IMR-90 (cell line): ENCODE results near the gene SLIT3. TPM values are rescaled to one million over a fixed set of nuclear protein-coding genes. Genes with fewer than 3 reads are reported as not detected.

Experiments used
- ATAC-seq: fragments of 200-7000 bp; cut with Tn5 transposase; 2 replicates; pipeline ENCODE4 v1.9.1; 2020; ENCODE audit warnings: low read depth, mild to moderate bottlenecking, moderate library complexity
- BruUV-seq: library from RNA; stranded (reverse); fragments of 400-500 nt; replicated peaks from 2 replicates; lab custom pipeline; 2021; lab: Mats Ljungman, UMichigan
- CTCF ChIA-PET: fragments of 300-600 bp; formaldehyde crosslinking; extraction: SDS; loops from one replicate; lab custom pipeline; 2021; ENCODE audit warnings: antibody characterized with exemption; lab: Yijun Ruan, JAX
- POLR2A ChIA-PET: fragments of 300-600 bp; sonication (Branson Sonifier 250); formaldehyde crosslinking; loops from one replicate; lab custom pipeline; 2022; ENCODE audit warnings: antibody characterized with exemption; ENCODE audit not compliant: unreplicated experiment; lab: Charles Lee
- DNase-seq: peaks from one replicate; pipeline ENCODE4 v3.0.0; 2013
- H2AFZ ChIP-seq: replicated peaks from 2 replicates; pipeline ENCODE3; 2013; ENCODE audit warnings: low read length, mild to moderate bottlenecking; ENCODE audit not compliant: poor library complexity
- H2AK5ac ChIP-seq: 2 replicates; pipeline ENCODE4 v1.6.1; 2013; ENCODE audit warnings: low read depth, low read length, inconsistent platforms
- H2AK9ac ChIP-seq: replicated peaks from 2 replicates; pipeline ENCODE3; 2013; ENCODE audit warnings: mild to moderate bottlenecking, low read depth, low read length, moderate library complexity; ENCODE audit not compliant: poor library complexity
- H2BK120ac ChIP-seq: 2 replicates; pipeline ENCODE4 v1.6.1; 2013; ENCODE audit warnings: low read depth, low read length, inconsistent platforms
- H2BK15ac ChIP-seq: 3 replicates; pipeline ENCODE4 v1.6.1; 2013; ENCODE audit warnings: low read depth, low read length, inconsistent platforms
- H2BK20ac ChIP-seq: 2 replicates; pipeline ENCODE4 v1.6.1; 2013; ENCODE audit warnings: low read depth, mild to moderate bottlenecking, inconsistent platforms, low read length, moderate library complexity
- H2BK5ac ChIP-seq: 2 replicates; pipeline ENCODE4 v1.6.1; 2013; ENCODE audit warnings: mild to moderate bottlenecking, low read depth, low read length, inconsistent platforms; ENCODE audit not compliant: poor library complexity, severe bottlenecking
- H3K14ac ChIP-seq: replicated peaks from 2 replicates; pipeline ENCODE4 v1.6.1; 2013; ENCODE audit warnings: low read depth, low read length, inconsistent platforms
- H3K18ac ChIP-seq: 2 replicates; pipeline ENCODE4 v1.6.1; 2013; ENCODE audit warnings: low read depth, low read length, control low read depth
- H3K23ac ChIP-seq: 2 replicates; pipeline ENCODE4 v1.6.1; 2013; ENCODE audit warnings: low read depth, low read length, inconsistent platforms
- H3K27ac ChIP-seq: 2 replicates; pipeline ENCODE4 v1.5.1; 2013; ENCODE audit warnings: mild to moderate bottlenecking, control low read depth, low read length; ENCODE audit not compliant: insufficient read depth
- H3K27me3 ChIP-seq: 2 replicates; pipeline ENCODE4 v1.6.1; 2013; ENCODE audit warnings: low read length; ENCODE audit not compliant: control insufficient read depth, insufficient read depth
- H3K36me3 ChIP-seq: 2 replicates; pipeline ENCODE4 v1.6.1; 2013; ENCODE audit warnings: low read length, mixed read lengths; ENCODE audit not compliant: control insufficient read depth, insufficient read depth
- H3K4ac ChIP-seq: 2 replicates; pipeline ENCODE4 v1.6.1; 2013; ENCODE audit warnings: low read depth, low read length, inconsistent platforms
- H3K4me1 ChIP-seq: 2 replicates; pipeline ENCODE4 v1.6.1; 2013; ENCODE audit warnings: low read length, mixed read lengths; ENCODE audit not compliant: control insufficient read depth, insufficient read depth
- H3K4me2 ChIP-seq: 2 replicates; pipeline ENCODE4 v1.6.1; 2013; ENCODE audit warnings: low read depth, mild to moderate bottlenecking, control low read depth, low read length, moderate library complexity
- H3K4me3 ChIP-seq: 2 replicates; pipeline ENCODE4 v1.5.1; 2013; ENCODE audit warnings: low read depth, mild to moderate bottlenecking, control low read depth, low read length, moderate library complexity; ENCODE audit not compliant: insufficient read depth
- H3K56ac ChIP-seq: 2 replicates; pipeline ENCODE4 v1.6.1; 2013; ENCODE audit warnings: low read length, inconsistent platforms; ENCODE audit not compliant: insufficient read depth; ENCODE audit errors: extremely low read depth
- H3K79me1 ChIP-seq, 2 experiments: 2 replicates each; pipeline ENCODE4 v1.6.1; 2013; ENCODE audit warnings: low read length in 2 of 2, inconsistent platforms in 1 of 2, low read depth in 1 of 2
- H3K9ac ChIP-seq: 2 replicates; pipeline ENCODE4 v1.6.1; 2013; ENCODE audit warnings: low read depth, low read length, control low read depth
- H3K9me1 ChIP-seq: 2 replicates; pipeline ENCODE4 v1.6.1; 2013; ENCODE audit warnings: low read length, inconsistent platforms; ENCODE audit not compliant: insufficient read depth
- H3K9me3 ChIP-seq: 2 replicates; pipeline ENCODE4 v1.6.1; 2013; ENCODE audit warnings: low read length; ENCODE audit not compliant: control insufficient read depth, insufficient read depth
- H4K20me1 ChIP-seq: 2 replicates; pipeline ENCODE4 v1.6.1; 2013; ENCODE audit warnings: low read length, inconsistent platforms; ENCODE audit not compliant: insufficient read depth
- H4K5ac ChIP-seq: 2 replicates; pipeline ENCODE4 v1.6.1; 2013; ENCODE audit warnings: mild to moderate bottlenecking, low read depth, low read length, control low read depth
- H4K8ac ChIP-seq, 2 experiments: 2 replicates each; pipeline ENCODE4 v1.6.1; 2013; ENCODE audit warnings: low read depth in 2 of 2, low read length in 2 of 2, control low read depth in 1 of 2, inconsistent platforms in 1 of 2
- H4K91ac ChIP-seq: 2 replicates; pipeline ENCODE4 v1.6.1; 2013; ENCODE audit warnings: low read depth, low read length, inconsistent platforms; ENCODE audit not compliant: insufficient read depth
- BHLHE40 ChIP-seq: fragments of 150-350 bp; IDR thresholded peaks from 2 replicates; pipeline ENCODE4 v1.6.1; 2016; ENCODE audit warnings: mild to moderate bottlenecking, low read depth, low read length
- CEBPB ChIP-seq: IDR thresholded peaks from 2 replicates; pipeline ENCODE4 v1.6.1; 2012; ENCODE audit warnings: low read depth, low read length, improper control_type of control experiment
- CHD1 ChIP-seq: IDR thresholded peaks from 2 replicates; pipeline ENCODE4 v1.6.1; 2012; ENCODE audit warnings: low read depth, low read length, improper control_type of control experiment
- CTCF ChIP-seq: conservative IDR thresholded peaks from 2 replicates; pipeline ENCODE4 v1.5.1; 2012; ENCODE audit warnings: mild to moderate bottlenecking, low read depth, low read length, improper control_type of control experiment
- ELK1 ChIP-seq: fragments of 150-350 bp; IDR thresholded peaks from 2 replicates; pipeline ENCODE4 v1.6.1; 2016; ENCODE audit warnings: low read depth, mild to moderate bottlenecking, low read length, moderate library complexity, borderline replicate concordance
- MAFK ChIP-seq: IDR thresholded peaks from 2 replicates; pipeline ENCODE4 v1.6.1; 2012; ENCODE audit warnings: low read depth, low read length, improper control_type of control experiment
- MAZ ChIP-seq: IDR thresholded peaks from 2 replicates; pipeline ENCODE4 v1.6.1; 2012; ENCODE audit warnings: low read depth, mild to moderate bottlenecking, low read length, improper control_type of control experiment, moderate library complexity, borderline replicate concordance
- MXI1 ChIP-seq: IDR thresholded peaks from 2 replicates; pipeline ENCODE4 v1.6.1; 2012; ENCODE audit warnings: low read depth, mild to moderate bottlenecking, low read length, moderate library complexity, borderline replicate concordance
- NFE2L2 ChIP-seq: fragments of 150-350 bp; IDR thresholded peaks from 2 replicates; pipeline ENCODE4 v1.6.1; 2016; ENCODE audit warnings: low read depth, mild to moderate bottlenecking, low read length
- POLR2A ChIP-seq: IDR thresholded peaks from 2 replicates; pipeline ENCODE4 v1.6.1; 2012; ENCODE audit warnings: mild to moderate bottlenecking, low read depth, low read length
- RCOR1 ChIP-seq: IDR thresholded peaks from 2 replicates; pipeline ENCODE4 v1.6.1; 2012; ENCODE audit warnings: mild to moderate bottlenecking, low read length, improper control_type of control experiment; ENCODE audit not compliant: insufficient replicate concordance
- RFX5 ChIP-seq: IDR thresholded peaks from 2 replicates; pipeline ENCODE4 v1.8.0; 2012; ENCODE audit warnings: low read depth, mild to moderate bottlenecking, low read length, moderate library complexity
- USF2 ChIP-seq: fragments of 150-350 bp; IDR thresholded peaks from 2 replicates; pipeline ENCODE4 v1.6.1; 2017; ENCODE audit warnings: mild to moderate bottlenecking, antibody characterized with exemption, low read length, low read depth
- WGBS, 2 experiments: methylation state at CpG; one replicate each; pipeline versions ENCODE4 v1.1.5 to v1.1.7; 2013; ENCODE audit warnings: missing lambda C conversion rate in 2 of 2; ENCODE audit not compliant: insufficient read length in 1 of 2; ENCODE audit errors: extremely low coverage in 2 of 2; 5-methylcytosine and 5-hydroxymethylcytosine counted together
- dilution Hi-C: fragments of 300-500 bp; cut with HindIII; formaldehyde crosslinking; loops from one replicate; pipeline ENCODE4 v1.14.3; 2018; ENCODE audit warnings: low sequenced_read_pairs; ENCODE audit not compliant: unreplicated experiment
- in situ Hi-C: fragments of 300-500 bp; cut with MboI; formaldehyde crosslinking; loops from 3 replicates; pipeline ENCODE4 v1.14.3; 2019; ENCODE audit warnings: low sequenced_read_pairs, inconsistent platforms, mixed read lengths
- intact Hi-C: fragments of 100-400 bp; cut with micrococcal nuclease; formaldehyde crosslinking; loops from 2 replicates; pipeline ENCODE4 v1.10.0; 2022
- polyA plus RNA-seq, 3 experiments: library from polyadenylated mRNA; depleted of rRNA; stranded (reverse); fragments of >200 nt; gene quantifications; 2 replicates each; pipeline ENCODE4 v1.2.3, GENCODE V29; 2012; ENCODE audit warnings: low replicate concordance in 1 of 3
- total RNA-seq: library from RNA; depleted of rRNA; stranded (reverse); fragments of >200 nt; gene quantifications from 2 replicates; pipeline ENCODE4 v1.2.3, GENCODE V29; 2012

The SLIT3 gene
- total and polyA plus RNA-seq, 2 of the 4 experiments (the other 2 are of a cell fraction), result 0.18 to 0.50 TPM

DNA sequence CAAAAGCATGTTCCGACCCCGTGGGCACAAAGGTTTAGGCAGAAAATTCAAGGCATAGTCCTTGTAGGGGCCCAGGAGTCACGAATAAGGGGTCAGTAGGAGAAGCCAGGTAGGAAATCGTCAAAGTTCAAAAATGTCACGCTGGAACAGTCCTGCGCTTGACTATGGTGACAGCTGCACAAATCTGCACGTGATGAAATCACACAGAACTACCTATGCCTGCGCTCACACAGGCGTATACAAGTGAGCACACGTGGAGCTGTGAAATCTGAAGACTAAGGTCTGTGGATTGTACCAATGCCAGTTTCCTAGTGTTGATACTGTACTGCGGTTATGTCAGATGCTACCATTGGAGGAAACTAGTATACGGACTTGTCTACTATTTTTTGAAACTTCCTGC is 418.7 kb downstream of the SLIT3 start:
- no peak overlapping the region for H2BK20ac ChIP-seq
- H2BK15ac ChIP-seq, result no peak overlapping the region
- intact Hi-C loops (no loop called here), dilution Hi-C loops (no loop called here), in situ Hi-C loops (no loop called here)
- H3K27me3 ChIP-seq, result peaks cover 1% of the 10 kb centered on the region; the same call in 1 of the 2 replicates
- no peak overlapping the region for H3K4me2 ChIP-seq
- no peaks in the 10 kb centered on the region for H3K36me3 ChIP-seq
- H3K9ac ChIP-seq, result no peak overlapping the region
- no peaks in the 10 kb centered on the region for H3K9me1 ChIP-seq
- no peaks in the 10 kb centered on the region for H4K20me1 ChIP-seq
- BruUV-seq, result no TSS peak
- no peak overlapping the region for H2BK5ac ChIP-seq
- TF ChIP-seq CHD1, result no peak
- no peak for TF ChIP-seq POLR2A
- TF ChIP-seq MXI1, result no peak
- TF ChIP-seq MAFK, result no peak
- no peak for TF ChIP-seq NFE2L2
- TF ChIP-seq ELK1, result no peak
- TF ChIP-seq CEBPB, result no peak
- no peak for TF ChIP-seq USF2
- TF ChIP-seq MAZ, result no peak
- no peak for TF ChIP-seq CTCF
- no peak for TF ChIP-seq RFX5
- no peak for TF ChIP-seq RCOR1
- no peak for TF ChIP-seq BHLHE40
- H2AK5ac ChIP-seq, result no peak overlapping the region
- H4K5ac ChIP-seq, result no peak overlapping the region
- no peaks in the 10 kb centered on the region for H3K9me3 ChIP-seq
- H3K18ac ChIP-seq, result no peak overlapping the region
- H2BK120ac ChIP-seq, result no peak overlapping the region
- POLR2A ChIA-PET, result no interaction called here
- H4K91ac ChIP-seq, result no peak overlapping the region
- ATAC-seq (no peak), DNase-seq (no peak)
- no peak overlapping the region for H3K56ac ChIP-seq
- no peak overlapping the region for H2AK9ac ChIP-seq
- CTCF ChIA-PET, result no interaction called here
- no peak overlapping the region for H4K8ac ChIP-seq
- no peak overlapping the region for H3K14ac ChIP-seq
- H3K27ac ChIP-seq, result no peak overlapping the region
- H3K4me1 ChIP-seq, result no peaks in the 10 kb centered on the region
- H2AFZ ChIP-seq, result no peak overlapping the region
- H3K4ac ChIP-seq, result no peak overlapping the region
- H3K4me3 ChIP-seq, result no peak overlapping the region
- no peaks in the 10 kb centered on the region for H3K79me1 ChIP-seq
- WGBS, 2 experiments, result 40% methylated on average over 1 of the region's 12 CpGs; no CpG with 5 or more reads in 1 of the 2 experiments
- H3K23ac ChIP-seq, result no peak overlapping the region
